OCI-LY1 (cell line): ENCODE results near the gene LRRN3.
"Not testable (repeated sequence)": the region's sequence is repeated elsewhere in the genome, so short reads cannot be mapped to it uniquely, and the experiment has no call there.

Experiments
- H2AFZ ChIP-seq: fragments of 200-600 bp; sonication (generic), shearing (Covaris generic); 2 replicates; pipeline ENCODE4 v1.6.0; 2014; ENCODE audit warnings: antibody characterized with exemption, mild to moderate bottlenecking, low read length
- H3F3A ChIP-seq: fragments of 200-600 bp; sonication (generic), shearing (Covaris generic); 2 replicates; pipeline ENCODE4 v1.6.0; 2014; ENCODE audit warnings: mild to moderate bottlenecking, antibody characterized with exemption, low read length, moderate library complexity; ENCODE audit not compliant: insufficient read depth
- H3K27ac ChIP-seq: fragments of 200-600 bp; sonication (generic); 2 replicates; pipeline ENCODE4 v1.5.1; 2014; ENCODE audit warnings: low read length, mixed run types, mild to moderate bottlenecking, low read depth; ENCODE audit not compliant: poor library complexity, severe bottlenecking
- H3K27me3 ChIP-seq: fragments of 200-600 bp; sonication (generic); 2 replicates; pipeline ENCODE4 v1.6.0; 2014; ENCODE audit warnings: antibody characterized with exemption, mild to moderate bottlenecking, low read length, moderate library complexity; ENCODE audit not compliant: insufficient read depth
- H3K36me3 ChIP-seq: fragments of 200-600 bp; sonication (generic); 2 replicates; pipeline ENCODE4 v1.6.1; 2014; ENCODE audit warnings: mild to moderate bottlenecking, antibody characterized with exemption, low read length, moderate library complexity, mixed read lengths; ENCODE audit not compliant: insufficient read depth
- H3K4me1 ChIP-seq: fragments of 200-600 bp; sonication (generic); 2 replicates; pipeline ENCODE4 v1.5.1; 2014; ENCODE audit warnings: mild to moderate bottlenecking, low read length, moderate library complexity; ENCODE audit not compliant: insufficient read depth, severe bottlenecking
- H3K4me2 ChIP-seq: fragments of 200-600 bp; sonication (generic), shearing (Covaris generic); 2 replicates; pipeline ENCODE4 v1.6.1; 2014; ENCODE audit warnings: low read length
- H3K4me3 ChIP-seq: fragments of 200-600 bp; sonication (generic); 2 replicates; pipeline ENCODE4 v1.5.1; 2014; ENCODE audit warnings: low read length, low read depth, mild to moderate bottlenecking, mixed read lengths; ENCODE audit not compliant: poor library complexity, severe bottlenecking
- H3K79me2 ChIP-seq: fragments of 200-600 bp; shearing (Covaris generic); 2 replicates; pipeline ENCODE4 v1.6.1; 2016; ENCODE audit warnings: mixed run types, low read length, mixed read lengths; ENCODE audit not compliant: insufficient read depth
- H3K9ac ChIP-seq: fragments of 200-600 bp; sonication (generic), shearing (Covaris generic); 2 replicates; pipeline ENCODE4 v1.6.1; 2014; ENCODE audit warnings: mild to moderate bottlenecking, low read length, mixed read lengths
- H3K9me2 ChIP-seq: fragments of 200-600 bp; sonication (generic), shearing (Covaris generic); 2 replicates; pipeline ENCODE4 v1.6.1; 2014; ENCODE audit warnings: low read depth, mild to moderate bottlenecking, low read length, mixed read lengths
- H3K9me3 ChIP-seq: fragments of 200-600 bp; shearing (Covaris generic); 2 replicates; pipeline ENCODE4 v1.6.1; 2014; ENCODE audit warnings: low read length, mixed read lengths
- H4K20me1 ChIP-seq: fragments of 200-600 bp; sonication (generic), shearing (Covaris generic); 2 replicates; pipeline ENCODE4 v1.6.0; 2016; ENCODE audit warnings: mild to moderate bottlenecking, low read length; ENCODE audit not compliant: insufficient read depth
- CTCF ChIP-seq: fragments of 200-600 bp; sonication (generic), shearing (Covaris generic); IDR thresholded peaks from 2 replicates; pipeline ENCODE4 v1.5.1; 2017; ENCODE audit warnings: mild to moderate bottlenecking, antibody characterized with exemption, low read length, moderate library complexity, mixed read lengths
- EZH2 ChIP-seq: fragments of 200-600 bp; sonication (generic), shearing (Covaris generic); IDR thresholded peaks from 2 replicates; pipeline ENCODE4 v1.8.0; 2017; ENCODE audit warnings: borderline replicate concordance, mixed run types, mild to moderate bottlenecking, antibody characterized with exemption, low read length, moderate library complexity, mixed read lengths

LRRN3 gene

GRCh38 chr7:111068618-111069017 lies 22.3 kb upstream of the LRRN3 start:
- Histone ChIP-seq H3K27me3 (no peaks in the 10 kb centered on the region), H3K79me2 (no peaks in the 10 kb centered on the region), H3K4me3 (no peak overlapping the region), H3K9me2 (no peaks in the 10 kb centered on the region), H3K36me3 (no peaks in the 10 kb centered on the region), H3K27ac (no peak overlapping the region), H4K20me1 (no peaks in the 10 kb centered on the region), H3F3A (no peaks in the 10 kb centered on the region), H3K9ac (no peak overlapping the region), H2AFZ (no peak overlapping the region), H3K4me1 (peaks cover 23% of the 10 kb centered on the region), H3K4me2 (no peak overlapping the region), H3K9me3 (no peaks in the 10 kb centered on the region; the same call in 1 of the 2 replicates)
- no peak for TF ChIP-seq EZH2
- no peak for TF ChIP-seq CTCF

GRCh38 chr7:111071556-111071955 lies 19.4 kb upstream of the LRRN3 start:
- H3K79me2 ChIP-seq = no peaks in the 10 kb centered on the region
- no peak overlapping the region for H3K4me3 ChIP-seq
- H3K27ac ChIP-seq = no peak overlapping the region
- no peaks in the 10 kb centered on the region for H3K9me2 ChIP-seq
- H3K9ac ChIP-seq = no peak overlapping the region
- no peaks in the 10 kb centered on the region for H3K36me3 ChIP-seq
- no peak for TF ChIP-seq EZH2
- TF ChIP-seq CTCF = no peak
- no peak overlapping the region for H2AFZ ChIP-seq
- no peaks in the 10 kb centered on the region for H3K27me3 ChIP-seq
- H3K9me3 ChIP-seq = no peaks in the 10 kb centered on the region
- H3K4me2 ChIP-seq = no peak overlapping the region
- H3F3A ChIP-seq = no peaks in the 10 kb centered on the region
- H4K20me1 ChIP-seq = no peaks in the 10 kb centered on the region
- H3K4me1 ChIP-seq = peaks cover 43% of the 10 kb centered on the region

- H3K9ac ChIP-seq, H2AFZ ChIP-seq, H3K9me2 ChIP-seq, H3F3A ChIP-seq, H3K27ac ChIP-seq, H3K9me3 ChIP-seq, H3K36me3 ChIP-seq, H3K4me2 ChIP-seq, H4K20me1 ChIP-seq, H3K79me2 ChIP-seq, H3K4me3 ChIP-seq, H3K27me3 ChIP-seq: not testable (repeated sequence)
- H3K4me1 ChIP-seq = peaks cover 46% of the 10 kb centered on the region
Measured at GRCh38 chr7:111072658-111073057, 18.3 kb upstream of the LRRN3 start.

- Histone ChIP-seq H3K9me3 (no peaks in the 10 kb centered on the region), H3K27ac (no peak overlapping the region), H3K9ac (no peak overlapping the region), H3K36me3 (no peaks in the 10 kb centered on the region), H3K79me2 (no peaks in the 10 kb centered on the region), H4K20me1 (no peaks in the 10 kb centered on the region), H3K4me3 (no peak overlapping the region), H3K4me2 (no peak overlapping the region), H3K4me1 (peaks cover 46% of the 10 kb centered on the region), H3F3A (no peaks in the 10 kb centered on the region), H2AFZ (no peak overlapping the region), H3K27me3 (no peaks in the 10 kb centered on the region), H3K9me2 (no peaks in the 10 kb centered on the region)
- TF ChIP-seq EZH2 (no peak), CTCF (no peak)
Measured at GRCh38 chr7:111074071-111074747, 16.7 kb upstream of the LRRN3 start.
